ENCODE results near the gene THSD4.

The THSD4 gene

GRCh38 chr15:71780115-71780976 is 665.1 kb downstream of the THSD4 start:
- peak; percentile 46 to 48 for DNase-seq

- DNase-seq = no peak
Measured at GRCh38 chr15:71781179-71781964, 666.1 kb downstream of the THSD4 start.

GRCh38 chr15:71781965-71782265 is 666.6 kb downstream of the THSD4 start:
- no peak for DNase-seq

- DNase-seq = no peak
Measured at GRCh38 chr15:71782422-71783165, 667.3 kb downstream of the THSD4 start.

GRCh38 chr15:71784719-71785118 is 669.4 kb downstream of the THSD4 start:
- DNase-seq = no peak

- DNase-seq = no peak
Measured at GRCh38 chr15:71785996-71786395, 670.7 kb downstream of the THSD4 start.

GRCh38 chr15:71786673-71787072 is 671.4 kb downstream of the THSD4 start:
- DNase-seq = no peak

GRCh38 chr15:71788646-71789579 is 673.6 kb downstream of the THSD4 start:
- no peak for DNase-seq

- DNase-seq = no peak
Measured at GRCh38 chr15:71789616-71790015, 674.3 kb downstream of the THSD4 start.

GRCh38 chr15:71790081-71790480 is 674.8 kb downstream of the THSD4 start:
- no peak for DNase-seq

GRCh38 chr15:71791975-71792374 is 676.7 kb downstream of the THSD4 start:
- DNase-seq = no peak

- no peak for DNase-seq
Measured at GRCh38 chr15:71792521-71792920, 677.2 kb downstream of the THSD4 start.

GRCh38 chr15:71798641-71799040 is 683.4 kb downstream of the THSD4 start:
- DNase-seq = no peak

- DNase-seq = no peak
Measured at GRCh38 chr15:71800190-71800589, 684.9 kb downstream of the THSD4 start.

GRCh38 chr15:71800835-71801745 is 685.8 kb downstream of the THSD4 start:
- DNase-seq = peak; percentile 49 to 55

GRCh38 chr15:71801935-71802655 is 686.8 kb downstream of the THSD4 start:
- DNase-seq = no peak

- DNase-seq = no peak
Measured at GRCh38 chr15:71802770-71803169, 687.5 kb downstream of the THSD4 start.

- no peak for DNase-seq
Measured at GRCh38 chr15:71804226-71804625, 689.0 kb downstream of the THSD4 start.

- no peak for DNase-seq
Measured at GRCh38 chr15:71804695-71805470, 689.6 kb downstream of the THSD4 start.

GRCh38 chr15:71806452-71806931 is 691.2 kb downstream of the THSD4 start:
- DNase-seq = no peak

Data from NCI-H2081 (cell line).